ENCODE results near the gene ELK4. TPM values are rescaled to one million over a fixed set of nuclear protein-coding genes. Genes with fewer than 3 reads are reported as not detected.

The ELK4 gene
- total RNA-seq, 1 donor from 2014 or later = 20.0 TPM

GRCh38 chr1:205663286-205663936, 31.6 kb upstream of the ELK4 start:
- peaks cover 11% of the 10 kb centered on the region for H3K27me3 Mint-ChIP-seq (ENCODE audit: unreplicated experiment)
- no peak overlapping the region for H3K27ac Mint-ChIP-seq (ENCODE audit: unreplicated experiment)
- no peak for DNase-seq
- peaks cover 2% of the 10 kb centered on the region for H3K9me3 Mint-ChIP-seq (ENCODE audit: unreplicated experiment)
- no peak overlapping the region for H3K4me3 Mint-ChIP-seq (ENCODE audit: unreplicated experiment)
- no peak for TF ChIP-seq CTCF (IDR thresholded peaks at IDR 0.05; ENCODE audit: partially characterized antibody, unreplicated experiment)
- H3K4me1 Mint-ChIP-seq (ENCODE audit: low read depth, unreplicated experiment) = no peaks in the 10 kb centered on the region
- no peaks in the 10 kb centered on the region for H3K36me3 Mint-ChIP-seq (ENCODE audit: unreplicated experiment)

GRCh38 chr1:205662791-205663190, 31.0 kb upstream of the ELK4 start:
- no peak overlapping the region for H3K27ac Mint-ChIP-seq (ENCODE audit: unreplicated experiment)
- no peaks in the 10 kb centered on the region for H3K4me1 Mint-ChIP-seq (ENCODE audit: low read depth, unreplicated experiment)
- DNase-seq = no peak

GRCh38 chr1:205662135-205662738, 30.4 kb upstream of the ELK4 start:
- H3K4me3 Mint-ChIP-seq (ENCODE audit: unreplicated experiment) = no peak overlapping the region
- no peaks in the 10 kb centered on the region for H3K36me3 Mint-ChIP-seq (ENCODE audit: unreplicated experiment)
- peaks cover 2% of the 10 kb centered on the region for H3K9me3 Mint-ChIP-seq (ENCODE audit: unreplicated experiment)
- DNase-seq = no peak
- no peak for TF ChIP-seq CTCF (IDR thresholded peaks at IDR 0.05; ENCODE audit: partially characterized antibody, unreplicated experiment)
- H3K27ac Mint-ChIP-seq (ENCODE audit: unreplicated experiment) = no peak overlapping the region
- H3K4me1 Mint-ChIP-seq (ENCODE audit: low read depth, unreplicated experiment) = no peaks in the 10 kb centered on the region
- H3K27me3 Mint-ChIP-seq (ENCODE audit: unreplicated experiment) = peaks cover 11% of the 10 kb centered on the region

More at GRCh38 chr1:205662791-205663190, 31.0 kb upstream of the ELK4 start:
- H3K27me3 Mint-ChIP-seq (ENCODE audit: unreplicated experiment) = peaks cover 9% of the 10 kb centered on the region
- TF ChIP-seq CTCF (IDR thresholded peaks at IDR 0.05; ENCODE audit: partially characterized antibody, unreplicated experiment) = no peak
- no peaks in the 10 kb centered on the region for H3K36me3 Mint-ChIP-seq (ENCODE audit: unreplicated experiment)
- H3K9me3 Mint-ChIP-seq (ENCODE audit: unreplicated experiment) = peaks cover 2% of the 10 kb centered on the region
- no peak overlapping the region for H3K4me3 Mint-ChIP-seq (ENCODE audit: unreplicated experiment)

- Mint-ChIP-seq H3K36me3 (ENCODE audit: unreplicated experiment) (no peaks in the 10 kb centered on the region), H3K4me1 (ENCODE audit: low read depth, unreplicated experiment) (no peaks in the 10 kb centered on the region), H3K9me3 (ENCODE audit: unreplicated experiment) (peaks cover under 1% of the 10 kb centered on the region), H3K4me3 (ENCODE audit: unreplicated experiment) (no peak overlapping the region), H3K27ac (ENCODE audit: unreplicated experiment) (no peak overlapping the region), H3K27me3 (ENCODE audit: unreplicated experiment) (peaks cover 11% of the 10 kb centered on the region)
- TF ChIP-seq CTCF (IDR thresholded peaks at IDR 0.05; ENCODE audit: partially characterized antibody, unreplicated experiment) = no peak
- DNase-seq = no peak
These were observed 29.8 kb upstream of the ELK4 start for GRCh38 chr1:205661429-205662134.

- Mint-ChIP-seq H3K27ac (ENCODE audit: unreplicated experiment) (no peak overlapping the region), H3K4me1 (ENCODE audit: low read depth, unreplicated experiment) (no peaks in the 10 kb centered on the region), H3K27me3 (ENCODE audit: unreplicated experiment) (peaks cover 11% of the 10 kb centered on the region), H3K9me3 (ENCODE audit: unreplicated experiment) (no peaks in the 10 kb centered on the region), H3K4me3 (ENCODE audit: unreplicated experiment) (no peak overlapping the region), H3K36me3 (ENCODE audit: unreplicated experiment) (no peaks in the 10 kb centered on the region)
- DNase-seq = no peak
- no peak for TF ChIP-seq CTCF (IDR thresholded peaks at IDR 0.05; ENCODE audit: partially characterized antibody, unreplicated experiment)
These were observed 28.6 kb upstream of the ELK4 start for GRCh38 chr1:205660361-205660760.
